Lower lobe of right lung (tissue), 2 donors: ENCODE data around the gene COL4A1. TPM values are rescaled to one million over a fixed set of nuclear protein-coding genes. Genes with fewer than 3 reads are reported as not detected.

Experiments
- ATAC-seq, 2 donors: fragments of 200-7000 bp; cut with Tn5 transposase; one replicate each; pipeline ENCODE4 v1.9.1; 2020 to 2022; ENCODE audit warnings: mild to moderate bottlenecking in 2 of 2, moderate library complexity in 2 of 2
- DNase-seq: peaks from one replicate; pipeline ENCODE4 v3.0.0-alpha.2; 2020
- H3K27ac ChIP-seq: fragments of 200-600 bp; one replicate; pipeline ENCODE4 v1.8.0; 2022
- H3K27me3 ChIP-seq: fragments of 200-600 bp; one replicate; pipeline ENCODE4 v1.8.0; 2022; ENCODE audit warnings: low read depth
- H3K36me3 ChIP-seq: fragments of 200-600 bp; one replicate; pipeline ENCODE4 v1.8.0; 2022; ENCODE audit warnings: mild to moderate bottlenecking
- H3K4me1 ChIP-seq: fragments of 200-600 bp; one replicate; pipeline ENCODE4 v1.8.0; 2022
- H3K4me3 ChIP-seq: fragments of 200-600 bp; one replicate; pipeline ENCODE4 v1.8.0; 2022; ENCODE audit warnings: mild to moderate bottlenecking
- H3K9me3 ChIP-seq: fragments of 200-600 bp; one replicate; pipeline ENCODE4 v1.8.0; 2022
- CTCF ChIP-seq: fragments of 200-600 bp; IDR thresholded peaks from one replicate; pipeline ENCODE4 v1.8.0; 2022; ENCODE audit warnings: antibody characterized with exemption, mild to moderate bottlenecking
- intact Hi-C: fragments of 100-400 bp; cut with DNase I; formaldehyde crosslinking; loops from one replicate; pipeline ENCODE4 v1.11.0; 2022
- total RNA-seq: library from RNA; stranded (reverse); fragmentation: NEBNext Ultra II Directional; extraction: Animal tissue kit (Norgen Biotek cat#: 25700); gene quantifications from one replicate; pipeline ENCODE4 v1.2.1, GENCODE V29; 2021
- donor health status: DM: no; HTN: yes; CAD: no; lungs with severe emphysema.

The COL4A1 gene
- total RNA-seq, 1 donor from 2014 or later, result 161 TPM

GRCh38 chr13:110130431-110130830 is 176.5 kb downstream of the COL4A1 start:
- Histone ChIP-seq H3K4me3 (no peak overlapping the region), H3K9me3 (no peaks in the 10 kb centered on the region), H3K36me3 (no peaks in the 10 kb centered on the region), H3K27me3 (no peaks in the 10 kb centered on the region), H3K4me1 (peaks cover 28% of the 10 kb centered on the region), H3K27ac (no peak overlapping the region)
- DNase-seq, result no peak
- TF ChIP-seq CTCF, result no peak
- ATAC-seq, result no peak
- intact Hi-C loops, result no loop called here

DNA sequence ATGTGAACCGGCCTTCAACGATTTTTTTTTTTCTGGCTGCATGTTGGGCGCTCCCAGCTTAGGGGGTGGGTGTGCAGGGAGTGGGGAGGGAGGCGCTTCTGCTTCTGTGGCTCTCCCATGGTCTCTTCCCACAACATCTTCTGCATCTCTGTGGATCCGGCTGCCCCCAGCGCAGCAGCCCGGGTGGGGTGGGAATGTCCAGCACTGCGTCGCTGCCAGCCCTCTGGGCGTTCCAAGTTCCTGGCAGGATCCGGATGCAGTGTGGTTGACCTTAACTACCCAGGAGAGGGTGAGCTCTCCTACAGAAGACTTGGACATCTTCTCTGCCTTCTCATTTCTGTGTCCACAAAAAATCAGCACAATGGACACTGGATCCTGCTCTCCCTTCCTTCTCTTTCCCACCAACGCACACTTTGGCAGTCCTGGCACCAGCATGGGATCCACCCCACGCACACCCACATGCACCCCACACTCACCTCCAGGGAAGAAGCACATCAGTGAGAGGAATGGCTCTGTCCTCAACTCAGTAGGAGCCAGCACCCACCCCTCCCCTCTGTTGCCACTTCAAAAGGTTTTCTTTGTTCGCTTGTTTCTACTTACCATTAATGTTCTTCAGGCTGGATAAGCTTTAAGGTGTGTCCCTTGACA is 177.3 kb downstream of the COL4A1 start:
- TF ChIP-seq CTCF, result no peak
- Histone ChIP-seq H3K27me3 (no peaks in the 10 kb centered on the region), H3K36me3 (no peaks in the 10 kb centered on the region), H3K27ac (no peak overlapping the region), H3K4me3 (no peak overlapping the region), H3K4me1 (peaks cover 31% of the 10 kb centered on the region), H3K9me3 (no peaks in the 10 kb centered on the region)
- DNase-seq (no peak), ATAC-seq (no peak)
- intact Hi-C loops, result no loop called here

GRCh38 chr13:110129076-110129475 is 177.9 kb downstream of the COL4A1 start:
- intact Hi-C loops, result no loop called here
- no peak for TF ChIP-seq CTCF
- H3K27ac ChIP-seq, result no peak overlapping the region
- H3K36me3 ChIP-seq, result no peaks in the 10 kb centered on the region
- H3K27me3 ChIP-seq, result no peaks in the 10 kb centered on the region
- H3K4me1 ChIP-seq, result peaks cover 31% of the 10 kb centered on the region
- DNase-seq (no peak), ATAC-seq (no peak)
- H3K4me3 ChIP-seq, result no peak overlapping the region
- no peaks in the 10 kb centered on the region for H3K9me3 ChIP-seq

DNA sequence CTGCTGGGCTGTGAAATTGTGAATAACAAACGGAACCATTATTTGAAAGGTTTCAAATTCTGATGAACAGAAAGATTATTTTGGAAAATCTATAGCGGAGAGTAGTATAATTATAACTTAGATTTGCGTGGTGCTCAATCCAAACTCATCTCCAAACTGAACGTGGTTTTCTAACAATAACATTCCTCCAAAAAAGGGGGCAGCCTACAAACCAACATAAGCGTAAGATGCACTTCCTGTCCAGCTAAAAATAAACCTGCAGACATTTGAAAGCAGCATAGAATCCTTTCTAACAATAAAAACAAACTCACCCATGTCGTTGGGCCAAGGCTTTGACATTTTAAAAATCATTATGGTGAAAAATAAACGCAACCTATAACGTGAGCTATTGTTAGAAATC is 178.4 kb downstream of the COL4A1 start:
- no peak overlapping the region for H3K4me3 ChIP-seq
- H3K4me1 ChIP-seq, result peaks cover 31% of the 10 kb centered on the region
- TF ChIP-seq CTCF, result no peak
- H3K27ac ChIP-seq, result no peak overlapping the region
- no peaks in the 10 kb centered on the region for H3K9me3 ChIP-seq
- no peak for DNase-seq
- H3K36me3 ChIP-seq, result no peaks in the 10 kb centered on the region
- H3K27me3 ChIP-seq, result no peaks in the 10 kb centered on the region
- no peak for ATAC-seq
- intact Hi-C loops, result no loop called here

DNA sequence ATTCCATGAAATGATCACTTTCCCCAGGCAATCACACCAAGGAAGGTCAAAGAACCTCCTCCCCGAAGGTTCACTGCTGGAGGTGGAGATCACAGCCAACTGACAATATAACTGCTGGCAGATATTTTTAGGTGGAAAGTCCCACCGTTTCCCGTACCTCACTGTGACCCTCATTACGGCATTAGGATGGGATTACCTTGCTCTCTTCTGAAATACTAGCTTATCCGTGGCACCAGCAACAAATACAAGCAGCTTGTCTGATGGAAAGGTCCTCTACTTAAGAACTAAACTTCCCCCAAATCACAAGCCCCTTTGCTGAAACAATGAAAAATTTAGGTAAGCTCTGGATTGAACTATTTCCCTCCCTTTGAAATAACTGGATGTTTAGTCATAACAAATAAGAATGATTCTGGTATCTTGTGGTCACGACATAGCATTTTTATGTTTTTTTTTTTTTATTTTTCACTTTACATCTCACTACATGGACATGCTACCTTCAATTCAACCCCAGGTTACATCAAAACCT is 178.9 kb downstream of the COL4A1 start:
- Histone ChIP-seq H3K36me3 (no peaks in the 10 kb centered on the region), H3K27me3 (no peaks in the 10 kb centered on the region), H3K9me3 (no peaks in the 10 kb centered on the region), H3K27ac (no peak overlapping the region), H3K4me1 (peaks cover 31% of the 10 kb centered on the region), H3K4me3 (no peak overlapping the region)
- intact Hi-C loops, result no loop called here
- DNase-seq (no peak), ATAC-seq (no peak)
- no peak for TF ChIP-seq CTCF
